Measurements from ENCODE around the gene SIGLEC12. TPM values are rescaled to one million over a fixed set of nuclear protein-coding genes. Genes with fewer than 3 reads are reported as not detected.

The SIGLEC12 gene
- total and polyA plus RNA-seq, 9 of the 15 experiments (the other 6 are each of a cell fraction or from before 2014, with no cell fraction given) = 0.08 to 1.3 (median 0.54) TPM

- TF ChIP-seq THAP7 (CRISPR knock-in tag; IDR thresholded peaks at IDR 0.05) = no peak; the same call in 1 of the 2 replicates
- no peak for TF ChIP-seq IFI16 (CRISPR knock-in tag; IDR thresholded peaks at IDR 0.05)
- TF ChIP-seq, protein P1, sequence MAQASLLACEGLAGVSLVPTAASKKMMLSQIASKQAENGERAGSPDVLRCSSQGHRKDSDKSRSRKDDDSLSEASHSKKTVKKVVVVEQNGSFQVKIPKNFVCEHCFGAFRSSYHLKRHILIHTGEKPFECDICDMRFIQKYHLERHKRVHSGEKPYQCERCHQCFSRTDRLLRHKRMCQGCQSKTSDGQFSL (CRISPR knock-in tag; IDR thresholded peaks at IDR 0.05) = no peak
- TF ChIP-seq, protein P1 (tag; IDR thresholded peaks at IDR 0.05) = 0 out of 4 replicates have a peak, but pooled peaks of 1 of the 2 experiments have one; percentile 23
- TF ChIP-seq GTF2A2 (tag; IDR thresholded peaks at IDR 0.05) = no peak
- TF ChIP-seq BCOR (IDR thresholded peaks at IDR 0.05) = peak; percentile 26; the same call in 1 of the 2 replicates
- TF ChIP-seq STAG1 (CRISPR knock-in tag; IDR thresholded peaks at IDR 0.05; ENCODE audit: borderline replicate concordance) = no peak
- TF ChIP-seq ZNF146 (CRISPR knock-in tag; IDR thresholded peaks at IDR 0.05; ENCODE audit: unreplicated experiment) = no peak
- TF ChIP-seq HMG20B (CRISPR knock-in tag; IDR thresholded peaks at IDR 0.05) = no peak
- no peak for TF ChIP-seq ZNF253 (CRISPR knock-in tag; conservative IDR thresholded peaks at IDR 0.05)
- peak; percentile 46; the same call in 1 of the 2 replicates for TF ChIP-seq SMARCC2 (IDR thresholded peaks at IDR 0.05; ENCODE audit: low read depth)
- no peak for TF ChIP-seq NR2C2 (CRISPR knock-in tag; IDR thresholded peaks at IDR 0.05)
- TF ChIP-seq NR2C2 (tag; IDR thresholded peaks at IDR 0.05) = peak; percentile 28; the same call in 1 of the 2 replicates
- TF ChIP-seq HDAC1 (IDR thresholded peaks at IDR 0.05) = peak; percentile 13 to 91; a peak in 2 of 4 replicates
- no peak for TF ChIP-seq NR2F6 (CRISPR knock-in tag; IDR thresholded peaks at IDR 0.05)
- TF ChIP-seq, protein P2, sequence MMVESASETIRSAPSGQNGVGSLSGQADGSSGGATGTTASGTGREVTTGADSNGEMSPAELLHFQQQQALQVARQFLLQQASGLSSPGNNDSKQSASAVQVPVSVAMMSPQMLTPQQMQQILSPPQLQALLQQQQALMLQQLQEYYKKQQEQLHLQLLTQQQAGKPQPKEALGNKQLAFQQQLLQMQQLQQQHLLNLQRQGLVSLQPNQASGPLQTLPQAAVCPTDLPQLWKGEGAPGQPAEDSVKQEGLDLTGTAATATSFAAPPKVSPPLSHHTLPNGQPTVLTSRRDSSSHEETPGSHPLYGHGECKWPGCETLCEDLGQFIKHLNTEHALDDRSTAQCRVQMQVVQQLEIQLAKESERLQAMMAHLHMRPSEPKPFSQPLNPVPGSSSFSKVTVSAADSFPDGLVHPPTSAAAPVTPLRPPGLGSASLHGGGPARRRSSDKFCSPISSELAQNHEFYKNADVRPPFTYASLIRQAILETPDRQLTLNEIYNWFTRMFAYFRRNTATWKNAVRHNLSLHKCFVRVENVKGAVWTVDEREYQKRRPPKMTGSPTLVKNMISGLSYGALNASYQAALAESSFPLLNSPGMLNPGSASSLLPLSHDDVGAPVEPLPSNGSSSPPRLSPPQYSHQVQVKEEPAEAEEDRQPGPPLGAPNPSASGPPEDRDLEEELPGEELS (CRISPR knock-in tag; IDR thresholded peaks at IDR 0.05; ENCODE audit: borderline replicate concordance) = no peak
- no peak for TF ChIP-seq BMI1 (IDR thresholded peaks at IDR 0.05; ENCODE audit: low read length)
- TF ChIP-seq STAT6 (CRISPR knock-in tag; IDR thresholded peaks at IDR 0.05) = no peak; the same call in 1 of the 2 replicates
- TF ChIP-seq, protein P3, sequence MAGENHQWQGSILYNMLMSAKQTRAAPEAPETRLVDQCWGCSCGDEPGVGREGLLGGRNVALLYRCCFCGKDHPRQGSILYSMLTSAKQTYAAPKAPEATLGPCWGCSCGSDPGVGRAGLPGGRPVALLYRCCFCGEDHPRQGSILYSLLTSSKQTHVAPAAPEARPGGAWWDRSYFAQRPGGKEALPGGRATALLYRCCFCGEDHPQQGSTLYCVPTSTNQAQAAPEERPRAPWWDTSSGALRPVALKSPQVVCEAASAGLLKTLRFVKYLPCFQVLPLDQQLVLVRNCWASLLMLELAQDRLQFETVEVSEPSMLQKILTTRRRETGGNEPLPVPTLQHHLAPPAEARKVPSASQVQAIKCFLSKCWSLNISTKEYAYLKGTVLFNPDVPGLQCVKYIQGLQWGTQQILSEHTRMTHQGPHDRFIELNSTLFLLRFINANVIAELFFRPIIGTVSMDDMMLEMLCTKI (IDR thresholded peaks at IDR 0.05; ENCODE audit: partially characterized antibody) = no peak
- TF ChIP-seq ZNF3 (CRISPR knock-in tag; IDR thresholded peaks at IDR 0.05) = no peak
- peak; percentile 98 for TF ChIP-seq EP300 (IDR thresholded peaks at IDR 0.05; ENCODE audit: low read length)
- TF ChIP-seq DPF2 (IDR thresholded peaks at IDR 0.05) = peak; percentile 84
- TF ChIP-seq MCM3 (IDR thresholded peaks at IDR 0.05) = no peak
Measured at GRCh38 chr19:51467864-51468544, 33.6 kb downstream of the SIGLEC12 start (continued).

Measured in K562 (cell line).